ENCODE data around the gene IGSF10. TPM values are rescaled to one million over a fixed set of nuclear protein-coding genes. Genes with fewer than 3 reads are reported as not detected.

The IGSF10 gene
- total RNA-seq, 2 donors from 2014 or later: 0.24 to 0.44 TPM

GRCh38 chr3:151412989-151413388 is 47.9 kb downstream of the IGSF10 start:
- no peaks in the 10 kb centered on the region for H3K9me3 ChIP-seq (ENCODE audit: control insufficient read depth, low read length)
- Mint-ChIP-seq H3K36me3 (ENCODE audit: low read depth) (peaks cover 17% of the 10 kb centered on the region), H3K27ac (no peak overlapping the region), H3K4me1 (no peaks in the 10 kb centered on the region), H3K9me3 (no peaks in the 10 kb centered on the region), H3K27me3 (ENCODE audit: insufficient read depth) (no peaks in the 10 kb centered on the region), H3K4me3 (no peak overlapping the region)
- H3K9ac ChIP-seq (ENCODE audit: extremely low read depth, low read length, poor library complexity, severe bottlenecking): no peak overlapping the region
- peak; percentile 74 for DNase-seq
- TF ChIP-seq, protein P1, sequence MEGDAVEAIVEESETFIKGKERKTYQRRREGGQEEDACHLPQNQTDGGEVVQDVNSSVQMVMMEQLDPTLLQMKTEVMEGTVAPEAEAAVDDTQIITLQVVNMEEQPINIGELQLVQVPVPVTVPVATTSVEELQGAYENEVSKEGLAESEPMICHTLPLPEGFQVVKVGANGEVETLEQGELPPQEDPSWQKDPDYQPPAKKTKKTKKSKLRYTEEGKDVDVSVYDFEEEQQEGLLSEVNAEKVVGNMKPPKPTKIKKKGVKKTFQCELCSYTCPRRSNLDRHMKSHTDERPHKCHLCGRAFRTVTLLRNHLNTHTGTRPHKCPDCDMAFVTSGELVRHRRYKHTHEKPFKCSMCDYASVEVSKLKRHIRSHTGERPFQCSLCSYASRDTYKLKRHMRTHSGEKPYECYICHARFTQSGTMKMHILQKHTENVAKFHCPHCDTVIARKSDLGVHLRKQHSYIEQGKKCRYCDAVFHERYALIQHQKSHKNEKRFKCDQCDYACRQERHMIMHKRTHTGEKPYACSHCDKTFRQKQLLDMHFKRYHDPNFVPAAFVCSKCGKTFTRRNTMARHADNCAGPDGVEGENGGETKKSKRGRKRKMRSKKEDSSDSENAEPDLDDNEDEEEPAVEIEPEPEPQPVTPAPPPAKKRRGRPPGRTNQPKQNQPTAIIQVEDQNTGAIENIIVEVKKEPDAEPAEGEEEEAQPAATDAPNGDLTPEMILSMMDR (conservative IDR thresholded peaks at IDR 0.05): peak; percentile 68
- no peak overlapping the region for H3K4me3 ChIP-seq (ENCODE audit: low read length)
- H3K27me3 ChIP-seq (ENCODE audit: control insufficient read depth, insufficient read depth, low read length, poor library complexity, severe bottlenecking): no peaks in the 10 kb centered on the region
- 92 to 100% methylated on average over 4 to 5 of the region's 5 CpGs for WGBS, 2 experiments (ENCODE audit: insufficient coverage in 1 of 2, insufficient read length in 1 of 2)
- no peaks in the 10 kb centered on the region for H3K4me1 ChIP-seq (ENCODE audit: control insufficient read depth, insufficient read depth, low read length)
- peaks cover 12% of the 10 kb centered on the region for H3K36me3 ChIP-seq (ENCODE audit: control insufficient read depth, insufficient read depth, low read length)
- no peak overlapping the region for H3K27ac ChIP-seq (ENCODE audit: low read depth, low read length)

Other genes starting within 250 kb of the IGSF10 start
- gene P2RY14, start 182.5 kb downstream of the IGSF10 start, total RNA-seq: not detected
- gene GPR87, start 144.2 kb downstream of the IGSF10 start, total RNA-seq: not detected
- gene P2RY13, start 131.5 kb downstream of the IGSF10 start, total RNA-seq: not detected
- not detected for gene P2RY12, start 76.3 kb downstream of the IGSF10 start, total RNA-seq

Measured in endodermal cell (in vitro differentiated cells).